HepG2 (cell line): ENCODE measurements around the gene AUNIP. TPM values are rescaled to one million over a fixed set of nuclear protein-coding genes. Genes with fewer than 3 reads are reported as not detected.

Experiments
- ATF5 ChIP-seq: sonication (generic); formaldehyde crosslinking; IDR thresholded peaks from 2 replicates; pipeline ENCODE4 v1.4.0; 2020; ENCODE audit warnings: mild to moderate bottlenecking, low read depth, missing genetic modification reagents
- BCL3 ChIP-seq: sonication (generic); formaldehyde crosslinking; IDR thresholded peaks from 2 replicates; pipeline ENCODE4 v1.5.1; 2020; ENCODE audit warnings: mild to moderate bottlenecking, missing genetic modification reagents, moderate library complexity
- KIAA2018 ChIP-seq: sonication (generic); formaldehyde crosslinking; IDR thresholded peaks from 2 replicates; pipeline ENCODE4 v1.5.0; 2020; ENCODE audit warnings: mild to moderate bottlenecking, missing genetic modification reagents, borderline replicate concordance
- MAFF ChIP-seq: IDR thresholded peaks from 2 replicates; pipeline ENCODE4 v1.6.1; 2011; ENCODE audit warnings: low read depth, low read length, improper control_type of control experiment
- MEIS1 ChIP-seq: sonication (generic); formaldehyde crosslinking; IDR thresholded peaks from 2 replicates; pipeline ENCODE4 v1.9.0; 2021; ENCODE audit warnings: mild to moderate bottlenecking, missing genetic modification reagents, moderate library complexity, borderline replicate concordance
- YY1 ChIP-seq: IDR thresholded peaks from 2 replicates; pipeline ENCODE4 v1.6.1; 2011; ENCODE audit warnings: low read length, low read depth, moderate library complexity, mild to moderate bottlenecking; ENCODE audit not compliant: insufficient read depth, insufficient replicate concordance
- ZBTB46 ChIP-seq: sonication (generic); formaldehyde crosslinking; IDR thresholded peaks from 2 replicates; pipeline ENCODE4 v1.4.0; 2020; ENCODE audit warnings: mild to moderate bottlenecking, missing genetic modification reagents, borderline replicate concordance
- polyA plus RNA-seq, 8 experiments: library from polyadenylated mRNA; depleted of rRNA in 3 of 8; stranded (reverse) in 7 of 8; unstranded in 1 of 8; fragments of >200 nt; fragmentation: Illumina TruSeq in 4 of 8; extraction: Trizol in 4 of 8; gene quantifications; 2 replicates each; pipeline versions ENCODE4 v1.2.1 to v1.2.3, GENCODE V29; 2011 to 2016; ENCODE audit warnings: low read depth in 4 of 8, missing spikeins in 1 of 8, mixed read lengths in 1 of 8; ENCODE audit not compliant: insufficient read depth in 1 of 8
- total RNA-seq, 5 experiments: library from RNA; depleted of rRNA; stranded (reverse); fragments of >200 nt; fragmentation: Illumina TruSeq; extraction: Trizol; gene quantifications; 2 replicates each; pipeline ENCODE4 v1.2.3, GENCODE V29; 2016; ENCODE audit warnings: low read depth in 1 of 5

Gene AUNIP
- total and polyA plus RNA-seq, 2 of the 13 experiments (the other 11 are each of a cell fraction or from before 2014, with no cell fraction given) = 3.8 to 12.3 TPM

- 0 out of 2 replicates have a peak, but pooled peaks have one; percentile 23 for TF ChIP-seq MEIS1 (CRISPR knock-in tag)
- peak; percentile 78; the same call in 1 of the 2 replicates for TF ChIP-seq BCL3 (CRISPR knock-in tag)
- TF ChIP-seq ZBTB46 (CRISPR knock-in tag) = no peak
- TF ChIP-seq KIAA2018 (CRISPR knock-in tag) = no peak
- TF ChIP-seq ATF5 (CRISPR knock-in tag) = no peak
- TF ChIP-seq MAFF = no peak
- peak; percentile 22 for TF ChIP-seq YY1
Measured at GRCh38 chr1:25810341-25811299, 48.6 kb downstream of the AUNIP start (continued).
